C4-2B (cell line): ENCODE measurements around the gene SP100.

Experiments used
- ZFX ChIP-seq: fragments of 450-650 bp; IDR thresholded peaks from 2 replicates; pipeline ENCODE4 v1.6.1; 2017
- TF ChIP-seq, protein P1 (sequence below): fragments of 450-650 bp; conservative IDR thresholded peaks from 2 replicates; pipeline ENCODE4 v1.5.1; 2017; ENCODE audit warnings: mild to moderate bottlenecking

DNA sequence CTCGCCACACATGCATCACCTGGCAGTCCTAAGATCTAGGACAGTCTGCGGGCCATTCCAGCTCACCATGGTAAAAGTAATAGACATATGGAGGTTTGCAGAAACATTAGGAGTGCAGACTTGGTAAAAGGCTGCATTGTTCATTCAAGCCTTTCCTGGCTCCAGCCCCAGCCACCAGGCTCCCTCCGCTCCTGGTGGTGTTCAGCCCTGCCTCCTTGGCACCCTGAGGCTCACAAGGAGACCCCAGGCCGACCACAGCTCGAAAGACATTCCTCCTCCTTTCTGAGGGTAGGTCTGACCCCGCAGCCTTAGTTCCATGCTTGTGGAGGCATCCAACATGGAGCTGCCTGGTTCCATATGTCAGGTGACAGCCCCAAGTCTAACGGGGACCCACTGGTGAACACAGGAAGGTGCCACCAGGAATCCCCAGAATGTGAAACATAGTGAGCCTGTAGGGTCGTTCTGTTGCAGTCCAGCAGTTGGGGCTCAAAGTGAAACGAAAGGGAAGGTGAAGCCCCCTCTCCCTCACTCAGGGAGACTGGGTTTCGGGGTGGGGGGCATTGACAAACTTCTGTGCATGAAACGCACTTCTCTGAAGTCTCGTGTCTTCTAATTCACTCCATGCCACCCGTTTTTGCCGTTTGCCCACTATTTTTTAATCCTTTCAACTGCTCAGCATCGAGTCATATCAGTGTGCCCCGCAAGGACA is 5.0 kb upstream of the SP100 start:
- TF ChIP-seq, protein P1, sequence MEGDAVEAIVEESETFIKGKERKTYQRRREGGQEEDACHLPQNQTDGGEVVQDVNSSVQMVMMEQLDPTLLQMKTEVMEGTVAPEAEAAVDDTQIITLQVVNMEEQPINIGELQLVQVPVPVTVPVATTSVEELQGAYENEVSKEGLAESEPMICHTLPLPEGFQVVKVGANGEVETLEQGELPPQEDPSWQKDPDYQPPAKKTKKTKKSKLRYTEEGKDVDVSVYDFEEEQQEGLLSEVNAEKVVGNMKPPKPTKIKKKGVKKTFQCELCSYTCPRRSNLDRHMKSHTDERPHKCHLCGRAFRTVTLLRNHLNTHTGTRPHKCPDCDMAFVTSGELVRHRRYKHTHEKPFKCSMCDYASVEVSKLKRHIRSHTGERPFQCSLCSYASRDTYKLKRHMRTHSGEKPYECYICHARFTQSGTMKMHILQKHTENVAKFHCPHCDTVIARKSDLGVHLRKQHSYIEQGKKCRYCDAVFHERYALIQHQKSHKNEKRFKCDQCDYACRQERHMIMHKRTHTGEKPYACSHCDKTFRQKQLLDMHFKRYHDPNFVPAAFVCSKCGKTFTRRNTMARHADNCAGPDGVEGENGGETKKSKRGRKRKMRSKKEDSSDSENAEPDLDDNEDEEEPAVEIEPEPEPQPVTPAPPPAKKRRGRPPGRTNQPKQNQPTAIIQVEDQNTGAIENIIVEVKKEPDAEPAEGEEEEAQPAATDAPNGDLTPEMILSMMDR, result no peak
- TF ChIP-seq ZFX, result no peak
